ENCODE results near the gene RAB40A. TPM values are rescaled to one million over a fixed set of nuclear protein-coding genes. Genes with fewer than 3 reads are reported as not detected.

Gene RAB40A
- total and polyA plus RNA-seq, 10 of the 15 experiments (the other 5 are each of a cell fraction or from before 2014, with no cell fraction given): 0.10 to 0.42 (median 0.26) TPM

- TF ChIP-seq ATF3 (IDR thresholded peaks at IDR 0.05; ENCODE audit: borderline replicate concordance, extremely low read depth, low read depth, low read length) (no peak), NR2C2 (IDR thresholded peaks at IDR 0.05; ENCODE audit: borderline replicate concordance, control insufficient read depth, insufficient read length, low read depth) (no peak), NR2C1 (IDR thresholded peaks at IDR 0.05) (no peak), ASH2L (IDR thresholded peaks at IDR 0.05; ENCODE audit: borderline replicate concordance, low read depth) (no peak)
Observed at GRCh38 chrX:103535206-103535605, 15.9 kb upstream of the RAB40A start (continued).

- intact Hi-C loops (cut with micrococcal nuclease; ENCODE audit: unreplicated experiment) (loop anchor here (1.0 to 10.0 kb wide), 4 partner anchors 153 to 601 kb away; partner anchors contain the start of genes MORF4L2 and TMEM31), in situ Hi-C loops (cut with MboI) (loop anchor here (5.0 kb wide), 1 partner anchor 289 kb away; no protein-coding TSS in a partner anchor)
- Histone ChIP-seq H3K4me2 (ENCODE audit: control insufficient read depth, insufficient read depth) (no peak overlapping the region), H3K27me3 (replicated peaks in 1 of 2; ENCODE audit: control insufficient read depth in 2 of 2, insufficient read depth in 2 of 2, low read length in 1 of 2) (no peaks in the 10 kb centered on the region), H3K9me3 (replicated peaks; ENCODE audit: control insufficient read depth, insufficient read depth, low read length) (no peaks in the 10 kb centered on the region), H3K27ac (ENCODE audit: control insufficient read depth, insufficient read depth) (no peak overlapping the region), H4K20me1 (ENCODE audit: control insufficient read depth, insufficient read depth) (no peaks in the 10 kb centered on the region), H3K36me3 (ENCODE audit: control insufficient read depth in 2 of 2, insufficient read depth in 2 of 2, low read length in 1 of 2) (no peaks in the 10 kb centered on the region), H3K9ac (ENCODE audit: control insufficient read depth, insufficient read depth, low read length) (no peak overlapping the region), H2AFZ (ENCODE audit: control insufficient read depth, low read depth, low read length) (peak overlapping the region; percentile 42; the same call in 1 of the 2 replicates), H3K4me3 (no peak overlapping the region), H3K4me1 (ENCODE audit: control insufficient read depth, insufficient read depth, low read length) (no peaks in the 10 kb centered on the region), H3K79me2 (ENCODE audit: control insufficient read depth, insufficient read depth, low read length) (no peaks in the 10 kb centered on the region)
- peak; percentile 77 for FAIRE-seq
- SMC1A ChIA-PET (ENCODE audit: uncharacterized antibody, unreplicated experiment): interaction anchor here (0.7 to 1.6 kb wide), 12 partner anchors 14 to 291 kb away, joined by 3 to 5 read pairs (median 4); partner anchors contain the start of gene RAB40A
- WGBS (ENCODE audit: insufficient coverage, insufficient replicate concordance, low lambda C conversion rate, missing lambda C conversion rate): 24% methylated on average over 15 of the region's 15 CpGs
- RAD21 ChIA-PET (ENCODE audit: unreplicated experiment): interaction anchor here (1.2 kb wide), 1 partner anchor 96 kb away, joined by 6 read pairs; no protein-coding TSS in a partner anchor
- CTCF ChIA-PET: interaction anchor here (0.7 to 2.2 kb wide), 24 partner anchors 8 to 311 kb away, joined by 3 to 9 read pairs (median 4); partner anchors contain the start of gene RAB40A
- POLR2A ChIA-PET: no interaction called here
- peak; percentile 21 for DNase-seq (ENCODE audit: low read depth, low spot score)
- peak; percentile 82 for ATAC-seq
- TF ChIP-seq YY1 (IDR thresholded peaks at IDR 0.05; ENCODE audit: low read depth, low read length): peak; percentile 18; the same call in 1 of the 2 replicates
- peak; percentile 67 for TF ChIP-seq SMC3 (IDR thresholded peaks at IDR 0.05; ENCODE audit: borderline replicate concordance, low read length)
- peak; percentile 86 for TF ChIP-seq RAD21 (IDR thresholded peaks at IDR 0.05; ENCODE audit: insufficient read depth, low read depth, low read length)
- TF ChIP-seq CTCF (IDR thresholded peaks at IDR 0.05 in 2 of 3, conservative IDR thresholded peaks at IDR 0.05 in 1 of 3; ENCODE audit: control insufficient read depth in 2 of 3, extremely low read depth in 1 of 3, insufficient read depth in 1 of 3, low read depth in 3 of 3, low read length in 3 of 3): peak; percentile 67 to 89 (median 82)
- no peak for TF ChIP-seq CHD2 (IDR thresholded peaks at IDR 0.05; ENCODE audit: borderline replicate concordance, low read depth, low read length)
- no peak for TF ChIP-seq ZBTB33 (IDR thresholded peaks at IDR 0.05)
- no TSS peak for BruUV-seq (replicated peaks)
Observed at GRCh38 chrX:103533511-103534216, 14.4 kb upstream of the RAB40A start.

All from GM12878 (cell line).